SK-N-SH (cell line): ENCODE data around the gene BTBD10. TPM values are rescaled to one million over a fixed set of nuclear protein-coding genes. Genes with fewer than 3 reads are reported as not detected.

ENCODE experiments used
- CTCF ChIA-PET: fragments of 300-600, 350-600 bp; formaldehyde crosslinking; extraction: SDS; loops from one replicate; lab custom pipeline; 2021; lab: Yijun Ruan, JAX
- POLR2A ChIA-PET: fragments of 350-600 bp; sonication (Branson Sonifier 250); formaldehyde crosslinking; extraction: SDS; loops from one replicate; lab custom pipeline; 2020; ENCODE audit warnings: antibody characterized with exemption, inconsistent platforms; lab: Yijun Ruan, JAX
- DNase-seq: peaks from one replicate; pipeline ENCODE4 v3.0.0; 2012
- H2AFZ ChIP-seq: fragments of 200-600 bp; sonication (generic); 2 replicates; pipeline ENCODE4 v1.8.1; 2016; ENCODE audit warnings: antibody characterized with exemption, mild to moderate bottlenecking, low read depth
- H3F3A ChIP-seq: fragments of 200-600 bp; sonication (generic); replicated peaks from 2 replicates; pipeline ENCODE3; 2016; ENCODE audit warnings: antibody characterized with exemption, mild to moderate bottlenecking; ENCODE audit not compliant: insufficient read depth
- H3K27ac ChIP-seq, 2 experiments: fragments of 200-500 bp in 1 of 2; fragments of 200-600 bp in 1 of 2; sonication (Bioruptor generic) in 1 of 2; sonication (generic), shearing (Covaris generic) in 1 of 2; 2 replicates each; pipeline versions ENCODE4 v1.5.1 to v1.6.1; 2014 to 2016; ENCODE audit warnings: low read depth in 2 of 2, inconsistent platforms in 1 of 2, low read length in 1 of 2, mild to moderate bottlenecking in 1 of 2, mixed read lengths in 1 of 2
- H3K27me3 ChIP-seq: fragments of 200-600 bp; sonication (generic), shearing (Covaris generic); 2 replicates; pipeline ENCODE4 v1.6.1; 2016; ENCODE audit warnings: mixed run types; ENCODE audit not compliant: insufficient read depth
- H3K36me3 ChIP-seq, 2 experiments: fragments of 200-500 bp in 1 of 2; fragments of 200-600 bp in 1 of 2; sonication (Bioruptor generic) in 1 of 2; sonication (generic) in 1 of 2; replicated peaks in 1 of 2; 2 replicates each; pipeline versions ENCODE3 to v1.5.1; 2014 to 2016; ENCODE audit warnings: low read length in 1 of 2, mild to moderate bottlenecking in 1 of 2; ENCODE audit not compliant: insufficient read depth in 2 of 2, control insufficient read depth in 1 of 2
- H3K4me1 ChIP-seq, 2 experiments: fragments of 200-500 bp in 1 of 2; fragments of 200-600 bp in 1 of 2; sonication (Bioruptor generic) in 1 of 2; sonication (generic), shearing (Covaris generic) in 1 of 2; 2 replicates each; pipeline versions ENCODE4 v1.5.1 to v1.6.1; 2014 to 2016; ENCODE audit warnings: low read depth in 1 of 2, low read length in 1 of 2, mixed run types in 1 of 2; ENCODE audit not compliant: insufficient read depth in 2 of 2, control insufficient read depth in 1 of 2
- H3K4me2 ChIP-seq: fragments of 200-600 bp; sonication (generic), shearing (Covaris generic); 2 replicates; pipeline ENCODE4 v1.6.1; 2017; ENCODE audit warnings: mixed run types
- H3K4me3 ChIP-seq, 2 experiments: fragments of 200-500 bp in 1 of 2; fragments of 200-600 bp in 1 of 2; sonication (Bioruptor generic) in 1 of 2; sonication (generic), shearing (Covaris generic) in 1 of 2; 2 replicates each; pipeline versions ENCODE4 v1.5.1 to v1.8.1; 2014 to 2016; ENCODE audit warnings: low read depth in 2 of 2, inconsistent platforms in 1 of 2, low read length in 1 of 2, mild to moderate bottlenecking in 1 of 2, mixed read lengths in 1 of 2, moderate library complexity in 1 of 2
- H3K79me2 ChIP-seq: fragments of 200-600 bp; sonication (generic); 2 replicates; pipeline ENCODE4 v1.8.1; 2017; ENCODE audit warnings: mild to moderate bottlenecking; ENCODE audit not compliant: insufficient read depth
- H3K9ac ChIP-seq: fragments of 200-600 bp; sonication (generic); 2 replicates; pipeline ENCODE4 v1.6.1; 2017; ENCODE audit warnings: mixed run types
- H3K9me2 ChIP-seq: fragments of 200-600 bp; sonication (generic); 2 replicates; pipeline ENCODE4 v1.6.1; 2017; ENCODE audit warnings: mixed run types
- H3K9me3 ChIP-seq: fragments of 200-600 bp; sonication (generic); 2 replicates; pipeline ENCODE4 v1.6.1; 2017; ENCODE audit warnings: mixed run types, mild to moderate bottlenecking, moderate library complexity
- H4K20me1 ChIP-seq: fragments of 200-600 bp; sonication (generic); 2 replicates; pipeline ENCODE4 v1.6.1; 2017; ENCODE audit warnings: mild to moderate bottlenecking, mixed run types; ENCODE audit not compliant: insufficient read depth
- CHD2 ChIP-seq: fragments of 150-350 bp; IDR thresholded peaks from 2 replicates; pipeline ENCODE4 v1.6.1; 2018; ENCODE audit warnings: low read length; ENCODE audit not compliant: partially characterized antibody
- ELF1 ChIP-seq: IDR thresholded peaks from 2 replicates; pipeline ENCODE4 v1.4.0; 2012
- GABPA ChIP-seq: IDR thresholded peaks from 2 replicates; pipeline ENCODE4 v1.4.0; 2012; ENCODE audit warnings: low read depth, mild to moderate bottlenecking
- IRF3 ChIP-seq: fragments of 150-350 bp; IDR thresholded peaks from 2 replicates; pipeline ENCODE4 v1.6.1; 2016; ENCODE audit warnings: mild to moderate bottlenecking, low read depth, low read length
- MEF2A ChIP-seq: IDR thresholded peaks from 2 replicates; pipeline ENCODE4 v1.4.0; 2012; ENCODE audit warnings: low read depth, borderline replicate concordance
- MXI1 ChIP-seq: IDR thresholded peaks from 2 replicates; pipeline ENCODE4 v1.6.1; 2012; ENCODE audit warnings: mild to moderate bottlenecking, low read depth, low read length, improper control_type of control experiment
- POLR2AphosphoS5 ChIP-seq: IDR thresholded peaks from 2 replicates; pipeline ENCODE4 v1.6.1; 2012; ENCODE audit warnings: low read depth, low read length
- RCOR1 ChIP-seq: fragments of 150-350 bp; IDR thresholded peaks from 2 replicates; pipeline ENCODE4 v1.6.1; 2017; ENCODE audit warnings: antibody characterized with exemption, low read length
- RXRA ChIP-seq: IDR thresholded peaks from 2 replicates; pipeline ENCODE4 v1.4.0; 2012; ENCODE audit warnings: low read depth, mild to moderate bottlenecking, borderline replicate concordance
- SIN3A ChIP-seq: IDR thresholded peaks from 2 replicates; pipeline ENCODE4 v1.6.1; 2012; ENCODE audit warnings: low read depth, mild to moderate bottlenecking, low read length, moderate library complexity, borderline replicate concordance
- TEAD4 ChIP-seq: IDR thresholded peaks from 2 replicates; pipeline ENCODE4 v1.4.0; 2012; ENCODE audit warnings: mild to moderate bottlenecking, borderline replicate concordance; ENCODE audit not compliant: insufficient read depth
- USF2 ChIP-seq: fragments of 150-350 bp; IDR thresholded peaks from 2 replicates; pipeline ENCODE4 v1.6.1; 2017; ENCODE audit warnings: antibody characterized with exemption, low read length, low read depth, borderline replicate concordance
- YY1 ChIP-seq: IDR thresholded peaks from 2 replicates; pipeline ENCODE4 v1.4.0; 2012; ENCODE audit warnings: low read depth, mild to moderate bottlenecking
- ZBTB33 ChIP-seq: IDR thresholded peaks from 2 replicates; pipeline ENCODE4 v1.4.0; 2012; ENCODE audit warnings: low read depth, borderline replicate concordance
- WGBS: methylation state at CpG from one replicate; pipeline ENCODE4 v1.1.6; 2017; ENCODE audit warnings: low lambda C conversion rate; 5-methylcytosine and 5-hydroxymethylcytosine counted together
- polyA plus RNA-seq, 3 experiments: library from polyadenylated mRNA; depleted of rRNA; stranded (reverse); fragments of >200 nt; gene quantifications; 2 replicates each; pipeline ENCODE4 v1.2.3, GENCODE V29; 2012
- TF ChIP-seq, protein P1 (sequence below): IDR thresholded peaks from 2 replicates; pipeline ENCODE4 v1.4.0; 2012; ENCODE audit warnings: low read depth, borderline replicate concordance
- TF ChIP-seq, protein P2 (sequence below): IDR thresholded peaks from 2 replicates; pipeline ENCODE4 v1.4.0; 2012; ENCODE audit warnings: low read depth

BTBD10 gene
- polyA plus RNA-seq, 1 of the 3 experiments (the other 2 are of a cell fraction), result 23.0 TPM

- TF ChIP-seq ZBTB33, result no peak
- TF ChIP-seq, protein P1, sequence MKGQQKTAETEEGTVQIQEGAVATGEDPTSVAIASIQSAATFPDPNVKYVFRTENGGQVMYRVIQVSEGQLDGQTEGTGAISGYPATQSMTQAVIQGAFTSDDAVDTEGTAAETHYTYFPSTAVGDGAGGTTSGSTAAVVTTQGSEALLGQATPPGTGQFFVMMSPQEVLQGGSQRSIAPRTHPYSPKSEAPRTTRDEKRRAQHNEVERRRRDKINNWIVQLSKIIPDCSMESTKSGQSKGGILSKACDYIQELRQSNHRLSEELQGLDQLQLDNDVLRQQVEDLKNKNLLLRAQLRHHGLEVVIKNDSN, result no peak
- TF ChIP-seq CHD2, result no peak
Observed at GRCh38 chr11:13429836-13430235, 33.2 kb downstream of the BTBD10 start (continued).

DNA sequence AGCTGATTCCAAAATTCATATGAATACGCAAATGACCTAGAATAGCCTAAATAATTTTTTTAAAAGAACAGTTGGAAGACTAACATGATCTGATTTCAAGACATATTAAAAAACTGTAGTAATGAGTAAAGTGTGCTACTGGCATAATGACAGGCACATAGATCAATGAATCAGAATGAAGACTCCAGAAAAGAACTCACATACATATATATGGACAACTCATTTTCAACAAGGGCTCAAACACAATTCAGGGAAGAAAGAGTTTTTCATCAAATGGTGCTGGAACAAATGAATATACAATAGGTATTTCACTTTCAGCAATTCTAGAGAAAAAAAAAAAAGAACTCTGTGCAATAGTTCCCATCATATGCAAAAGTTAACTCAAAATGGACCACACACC is 33.7 kb downstream of the BTBD10 start:
- H3K27me3 ChIP-seq, result no peaks in the 10 kb centered on the region
- H3K9ac ChIP-seq, result no peak overlapping the region
- H3K4me1 ChIP-seq, result no peaks in the 10 kb centered on the region; a peak in 1 of 4 replicates
- DNase-seq, result no peak
- no peaks in the 10 kb centered on the region for H3F3A ChIP-seq
- POLR2A ChIA-PET, result no interaction called here
- H3K9me2 ChIP-seq, result 0 out of 2 replicates have a peak, but pooled peaks cover 2% of the 10 kb centered on the region
- 79% methylated on average over 1 of the region's 1 CpG for WGBS
- H2AFZ ChIP-seq, result no peak overlapping the region
- H3K27ac ChIP-seq, result no peak overlapping the region
- H3K4me2 ChIP-seq, result no peak overlapping the region
- peaks cover 3 to 45% of the 10 kb centered on the region in 2 experiments for H3K36me3 ChIP-seq
- H3K9me3 ChIP-seq, result peaks cover 37% of the 10 kb centered on the region; the same call in 1 of the 2 replicates
- H3K79me2 ChIP-seq, result peaks cover 75% of the 10 kb centered on the region
- no peak for TF ChIP-seq POLR2AphosphoS5
- no peak for TF ChIP-seq CHD2
- no peak for TF ChIP-seq MXI1
- no peak for TF ChIP-seq RCOR1
- no peak for TF ChIP-seq ELF1
- no peak for TF ChIP-seq GABPA
- TF ChIP-seq USF2, result no peak
- TF ChIP-seq, protein P1, result no peak
- no peak for TF ChIP-seq IRF3
- no peak for TF ChIP-seq MEF2A
- TF ChIP-seq YY1, result no peak
- TF ChIP-seq, protein P2, sequence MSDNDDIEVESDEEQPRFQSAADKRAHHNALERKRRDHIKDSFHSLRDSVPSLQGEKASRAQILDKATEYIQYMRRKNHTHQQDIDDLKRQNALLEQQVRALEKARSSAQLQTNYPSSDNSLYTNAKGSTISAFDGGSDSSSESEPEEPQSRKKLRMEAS, result no peak
- TF ChIP-seq TEAD4, result no peak
- TF ChIP-seq SIN3A, result no peak
- TF ChIP-seq RXRA, result no peak
- CTCF ChIA-PET, result no interaction called here
- no peak overlapping the region for H3K4me3 ChIP-seq
- no peaks in the 10 kb centered on the region for H4K20me1 ChIP-seq
